Measurements from ENCODE around the gene NAALADL1. TPM values are rescaled to one million over a fixed set of nuclear protein-coding genes. Genes with fewer than 3 reads are reported as not detected.
A peak's percentile ranks its signal among the peaks of the same experiment; 100 is the strongest.

Gene NAALADL1
- total RNA-seq, 2 donors from 2014 or later, result 6.0 to 18.9 TPM

GRCh38 chr11:65043881-65044501 lies 14.4 kb downstream of the NAALADL1 start:
- Histone ChIP-seq H3K4me3 (no peak overlapping the region), H3K9me3 (no peaks in the 10 kb centered on the region), H3K27me3 (no peaks in the 10 kb centered on the region), H3K27ac (no peak overlapping the region), H3K36me3 (peaks cover 6% of the 10 kb centered on the region), H3K4me1 (peaks cover 0 to 50% of the 10 kb centered on the region in 2 donors)
- TF ChIP-seq, protein P1, sequence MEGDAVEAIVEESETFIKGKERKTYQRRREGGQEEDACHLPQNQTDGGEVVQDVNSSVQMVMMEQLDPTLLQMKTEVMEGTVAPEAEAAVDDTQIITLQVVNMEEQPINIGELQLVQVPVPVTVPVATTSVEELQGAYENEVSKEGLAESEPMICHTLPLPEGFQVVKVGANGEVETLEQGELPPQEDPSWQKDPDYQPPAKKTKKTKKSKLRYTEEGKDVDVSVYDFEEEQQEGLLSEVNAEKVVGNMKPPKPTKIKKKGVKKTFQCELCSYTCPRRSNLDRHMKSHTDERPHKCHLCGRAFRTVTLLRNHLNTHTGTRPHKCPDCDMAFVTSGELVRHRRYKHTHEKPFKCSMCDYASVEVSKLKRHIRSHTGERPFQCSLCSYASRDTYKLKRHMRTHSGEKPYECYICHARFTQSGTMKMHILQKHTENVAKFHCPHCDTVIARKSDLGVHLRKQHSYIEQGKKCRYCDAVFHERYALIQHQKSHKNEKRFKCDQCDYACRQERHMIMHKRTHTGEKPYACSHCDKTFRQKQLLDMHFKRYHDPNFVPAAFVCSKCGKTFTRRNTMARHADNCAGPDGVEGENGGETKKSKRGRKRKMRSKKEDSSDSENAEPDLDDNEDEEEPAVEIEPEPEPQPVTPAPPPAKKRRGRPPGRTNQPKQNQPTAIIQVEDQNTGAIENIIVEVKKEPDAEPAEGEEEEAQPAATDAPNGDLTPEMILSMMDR (IDR thresholded peaks at IDR 0.05), result no peak
- peak; percentile 61 for DNase-seq (ENCODE audit: low spot score)

DNA sequence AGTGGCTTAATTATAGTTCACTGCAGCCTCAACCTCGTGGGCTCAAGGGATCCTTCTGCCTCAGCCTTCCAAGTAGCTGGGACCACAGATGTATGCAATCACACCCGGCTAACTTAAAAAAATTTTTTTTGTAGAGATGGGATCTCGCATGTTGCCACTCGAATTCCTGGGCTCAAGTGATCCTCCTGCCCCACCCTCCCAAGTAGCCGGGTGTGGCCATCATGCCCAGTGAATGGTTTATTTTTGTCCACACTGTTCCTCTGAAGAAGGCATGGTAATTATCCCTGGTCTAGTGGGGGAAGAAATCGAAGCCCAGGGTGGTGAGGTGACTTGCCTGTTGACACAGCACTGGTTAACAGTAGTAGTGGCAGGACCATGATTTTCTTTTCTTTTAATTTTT lies 15.5 kb downstream of the NAALADL1 start:
- TF ChIP-seq, protein P1 (IDR thresholded peaks at IDR 0.05), result no peak
- H3K9me3 ChIP-seq, result no peaks in the 10 kb centered on the region
- peaks cover 0 to 45% of the 10 kb centered on the region in 2 donors for H3K4me1 ChIP-seq
- H3K27me3 ChIP-seq, result no peaks in the 10 kb centered on the region
- no peak for DNase-seq (ENCODE audit: low spot score)
- H3K4me3 ChIP-seq, result no peak overlapping the region
- peaks cover 12% of the 10 kb centered on the region for H3K36me3 ChIP-seq
- no peak overlapping the region for H3K27ac ChIP-seq

DNA sequence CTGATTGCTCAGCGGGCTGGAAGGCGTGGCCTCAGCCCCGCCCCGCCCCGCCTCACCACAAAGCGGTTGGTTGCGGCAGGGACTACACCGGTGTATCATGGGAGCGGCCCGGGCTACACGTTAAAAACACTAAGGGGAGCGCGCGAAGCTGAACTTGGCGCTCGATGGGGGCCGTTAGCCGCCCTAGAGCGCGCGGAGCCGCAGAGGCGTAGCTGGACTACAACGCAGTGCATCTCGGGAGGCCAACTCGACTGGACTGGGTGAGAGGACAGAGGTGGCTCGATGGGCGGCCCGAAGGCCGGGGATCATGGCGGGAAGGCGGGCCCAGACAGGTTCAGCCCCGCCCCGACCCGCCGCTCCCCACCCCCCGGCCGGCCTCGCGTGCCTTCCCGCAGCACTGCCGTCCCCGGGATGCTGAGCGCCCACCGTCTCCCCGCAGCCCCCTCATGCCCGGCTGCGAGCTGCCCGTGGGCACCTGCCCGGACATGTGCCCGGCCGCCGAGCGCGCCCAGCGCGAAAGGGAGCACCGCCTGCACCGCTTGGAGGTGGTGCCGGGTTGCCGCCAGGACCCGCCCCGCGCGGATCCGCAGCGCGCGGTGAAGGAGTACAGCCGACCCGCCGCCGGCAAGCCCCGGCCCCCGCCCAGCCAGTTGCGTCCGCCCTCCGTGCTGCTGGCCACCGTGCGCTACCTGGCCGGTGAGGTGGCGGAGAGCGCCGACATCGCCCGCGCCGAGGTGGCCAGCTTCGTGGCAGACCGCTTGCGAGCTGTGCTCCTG lies 17.3 kb downstream of the NAALADL1 start, which contains the start of gene SAC3D1:
SAC3D1 (plus strand) TSS at position 364 of the 776 bp plus-strand sequence; CDS start at position 447, 83 bp downstream.
- peak within 1 kb of the TSS; percentile 87 to 89 for H3K27ac ChIP-seq
- no peaks in the 10 kb centered on the region for H3K9me3 ChIP-seq
- peak within 1 kb of the TSS; percentile 70 to 74 for H3K4me3 ChIP-seq
- DNase-seq (ENCODE audit: low spot score), result peak; percentile 85
- H3K36me3 ChIP-seq, result peaks cover 20% of the 10 kb centered on the region
- no peaks in the 10 kb centered on the region for H3K27me3 ChIP-seq
- TF ChIP-seq, protein P1 (IDR thresholded peaks at IDR 0.05), result no peak
- H3K4me1 ChIP-seq, result peaks cover 0 to 38% of the 10 kb centered on the region in 2 donors

DNA sequence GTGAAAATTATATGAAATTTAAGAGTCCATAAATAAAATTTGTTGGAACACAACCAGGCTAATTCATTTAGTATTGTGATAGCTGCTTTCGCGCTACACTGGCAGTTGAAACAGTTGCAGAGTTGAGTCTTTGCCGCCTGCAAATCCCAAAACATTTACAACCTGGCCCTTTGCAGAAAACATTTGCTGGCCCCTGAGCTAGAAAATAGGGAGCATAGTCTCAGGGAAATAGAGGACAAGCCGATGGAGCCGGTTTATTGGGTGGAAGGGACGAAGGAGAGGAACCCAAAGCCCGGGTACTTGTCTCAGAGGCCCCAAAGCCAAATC lies 17.9 kb downstream of the NAALADL1 start:
- Histone ChIP-seq H3K4me3 (peak overlapping the region; percentile 70 to 74), H3K9me3 (no peaks in the 10 kb centered on the region), H3K27me3 (no peaks in the 10 kb centered on the region), H3K27ac (peak overlapping the region; percentile 87 to 89), H3K36me3 (peaks cover 26% of the 10 kb centered on the region), H3K4me1 (peaks cover 0 to 38% of the 10 kb centered on the region in 2 donors)
- TF ChIP-seq, protein P1 (IDR thresholded peaks at IDR 0.05), result no peak
- DNase-seq (ENCODE audit: low spot score), result no peak

DNA sequence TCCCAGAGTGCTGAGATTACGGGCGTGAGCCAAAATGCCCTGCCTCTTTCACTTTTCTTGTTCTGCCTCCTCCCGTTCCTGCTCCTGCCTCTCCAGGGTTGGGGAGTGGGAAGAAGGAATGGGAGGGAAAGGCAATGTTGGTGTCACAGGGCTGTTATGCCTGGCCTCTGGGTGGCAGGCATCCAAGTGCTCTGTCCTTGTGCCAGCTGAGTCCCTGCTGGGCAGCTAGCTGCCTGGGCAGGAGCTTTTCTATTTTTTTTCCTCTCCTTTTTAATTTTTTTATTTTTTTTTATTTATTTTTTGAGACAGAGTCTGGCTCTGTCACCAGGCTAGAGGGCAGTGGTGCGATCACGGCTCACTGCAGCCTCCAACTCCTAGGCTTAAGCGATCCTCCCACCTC lies 21.4 kb downstream of the NAALADL1 start:
- H3K9me3 ChIP-seq, result no peaks in the 10 kb centered on the region
- TF ChIP-seq, protein P1 (IDR thresholded peaks at IDR 0.05), result no peak
- H3K4me1 ChIP-seq, result peaks cover 0 to 15% of the 10 kb centered on the region in 2 donors
- peaks cover 58% of the 10 kb centered on the region for H3K36me3 ChIP-seq
- no peaks in the 10 kb centered on the region for H3K27me3 ChIP-seq
- no peak overlapping the region for H3K27ac ChIP-seq
- H3K4me3 ChIP-seq, result no peak overlapping the region
- DNase-seq (ENCODE audit: low spot score), result no peak
